Hematopoietic multipotent progenitor cell treated with erythropoietin and hydrocortisone succinate and interleukin-3 and kit ligand, for 15 days (in vitro differentiated cells): ENCODE measurements around the gene ZMYND10.
"Not testable (repeated sequence)": the region's sequence is repeated elsewhere in the genome, so short reads cannot be mapped to it uniquely, and the experiment has no call there.

Source experiments
- DNase-seq: peaks from one replicate; pipeline ENCODE4 v3.0.0-alpha.2; 2015; ENCODE audit warnings: low spot score

ZMYND10 gene

DNA sequence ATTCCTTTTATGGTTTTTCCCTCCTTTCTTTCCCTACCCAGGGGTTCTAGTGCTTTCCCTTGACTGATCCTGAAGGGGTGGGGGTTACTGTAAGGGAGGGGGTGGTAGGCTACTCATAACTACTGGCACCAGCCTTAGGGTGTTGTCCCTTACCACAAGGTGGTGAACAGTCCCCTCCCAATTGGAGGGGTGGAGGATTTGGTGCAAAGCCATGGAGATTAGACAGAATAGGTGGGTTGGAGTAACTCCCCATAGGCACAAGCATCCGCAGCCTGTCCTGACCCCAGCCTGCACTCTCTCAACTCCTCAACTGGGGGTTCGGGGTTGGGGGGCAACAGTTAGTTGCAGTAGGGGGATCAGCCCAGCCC, 20.4 kb downstream of the ZMYND10 start:
- DNase-seq = peak; percentile 40

GRCh38 chr3:50324351-50325112, 21.0 kb downstream of the ZMYND10 start:
- DNase-seq = peak; percentile 71

DNA sequence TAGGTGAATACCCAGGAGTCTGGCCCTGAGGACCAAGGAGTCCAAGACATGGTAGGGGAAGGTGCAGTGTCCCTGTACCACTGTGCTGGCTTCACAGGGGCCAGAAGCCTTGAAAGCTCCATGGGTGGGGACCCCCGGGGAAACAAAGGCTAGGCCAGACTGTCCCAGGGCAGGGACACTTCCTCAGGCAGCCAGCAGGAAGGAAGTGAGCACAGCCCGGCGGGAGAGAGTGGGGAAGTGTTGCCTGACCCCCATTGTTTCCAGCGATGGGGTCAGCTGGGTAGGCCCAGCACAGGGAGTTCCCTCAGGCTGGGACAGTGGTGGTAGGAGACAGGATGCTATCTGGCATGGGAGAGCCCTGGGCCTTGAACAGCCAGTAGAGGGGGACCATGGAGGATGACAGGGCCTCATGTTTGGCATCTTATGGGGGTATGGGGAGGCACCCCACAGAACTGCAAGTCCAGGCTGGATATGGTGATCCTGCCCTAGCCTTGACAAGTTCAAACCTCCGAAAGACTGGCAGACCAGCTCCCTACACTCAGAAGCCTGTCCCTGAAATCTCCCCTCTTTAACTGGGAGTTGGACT, 21.8 kb downstream of the ZMYND10 start:
- DNase-seq = no peak

DNA sequence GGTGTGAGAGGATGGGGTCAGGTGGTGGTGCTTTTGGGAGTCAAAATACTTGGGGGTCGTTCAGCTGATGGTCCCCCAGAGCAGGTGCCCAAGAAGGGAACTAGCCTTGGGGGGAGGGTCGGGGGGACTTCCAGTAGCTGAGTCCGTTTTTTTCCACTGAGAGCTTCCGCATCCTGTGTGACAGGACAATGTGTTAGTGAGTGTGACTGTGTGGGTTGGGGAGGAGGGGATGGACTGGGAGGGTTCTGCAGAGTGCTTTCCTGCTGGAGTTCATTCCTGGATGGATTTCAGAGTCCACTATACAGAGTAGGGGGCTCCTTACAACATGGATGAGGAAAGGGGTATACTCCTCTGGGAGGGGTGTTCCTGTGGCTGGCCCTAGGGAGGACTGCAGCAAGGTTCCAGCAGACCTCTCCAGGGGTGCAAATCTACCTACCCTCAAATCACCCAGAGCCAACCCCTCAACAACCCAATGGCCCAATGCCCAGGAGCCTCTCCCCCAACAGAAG, 22.4 kb downstream of the ZMYND10 start:
- no peak for DNase-seq

DNA sequence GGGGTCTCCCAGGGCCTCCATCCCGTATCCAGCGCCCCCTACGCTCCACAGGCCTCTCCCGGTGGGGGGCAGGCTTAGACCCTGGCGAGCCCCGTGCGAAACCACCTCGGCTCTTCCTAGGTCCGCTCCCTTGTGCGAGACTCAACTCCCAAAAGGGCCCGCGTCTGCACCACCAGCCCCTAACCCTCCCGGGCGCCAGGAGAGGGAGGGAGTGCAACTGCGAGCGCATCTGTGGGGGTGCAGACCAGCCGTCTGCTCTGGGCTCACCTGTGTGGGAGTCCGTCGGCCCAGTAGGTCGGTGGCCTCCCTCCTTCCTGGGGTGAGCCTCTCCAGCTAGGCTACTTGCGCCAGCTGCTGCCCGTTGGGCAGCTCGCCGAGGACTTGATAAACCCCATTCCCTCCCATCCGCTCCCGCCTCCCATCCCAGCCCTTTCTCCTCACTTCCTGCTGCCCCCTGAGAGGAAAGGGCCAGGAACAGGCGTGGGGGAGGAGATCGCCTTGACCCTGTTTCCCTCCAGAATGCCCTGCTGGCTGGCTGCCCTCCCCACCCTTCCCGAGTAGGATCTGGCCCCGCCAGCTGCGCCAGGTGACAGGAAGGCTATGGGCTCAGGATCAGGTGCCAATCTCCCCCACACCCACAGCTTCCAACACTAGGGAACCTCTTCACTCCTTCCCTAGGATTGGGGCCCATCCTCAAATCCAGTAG, 23.0 kb downstream of the ZMYND10 start, which contains the start of gene HYAL2:
TSS of gene HYAL2 (minus strand) at position 360 of the 706 bp plus-strand sequence. CDS start 2,256 bp downstream, outside the sequence.
- DNase-seq = no peak

- DNase-seq = no peak
Observed at GRCh38 chr3:50322115-50322385, 23.5 kb downstream of the ZMYND10 start.

- DNase-seq = peak; percentile 87
Observed at GRCh38 chr3:50321336-50322114, 24.0 kb downstream of the ZMYND10 start.

DNA sequence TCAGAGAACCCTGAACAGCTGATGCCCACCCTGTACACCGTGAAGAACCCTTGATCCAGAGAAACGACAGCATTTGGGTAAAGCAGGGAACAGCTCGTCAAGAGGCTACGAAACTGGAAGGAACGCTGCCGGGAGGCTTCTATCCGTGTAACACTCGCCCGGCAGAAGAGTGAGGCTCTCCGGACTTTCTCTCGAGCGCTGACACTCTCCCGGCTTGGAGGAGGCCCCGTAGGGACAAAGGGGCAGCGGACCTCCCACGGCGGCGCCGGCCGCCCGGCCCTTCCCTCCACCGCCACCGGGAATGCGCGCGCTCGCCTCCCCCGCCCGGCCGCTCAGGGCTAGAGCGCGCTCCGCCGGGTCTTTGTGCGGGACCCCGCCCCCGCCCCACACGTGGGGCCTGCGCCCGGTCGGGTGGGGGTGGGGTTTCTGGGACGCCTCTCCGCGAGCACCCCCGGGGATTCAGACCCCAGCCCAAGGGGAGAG, 24.6 kb downstream of the ZMYND10 start:
- no peak for DNase-seq

- no peak for DNase-seq
Observed at GRCh38 chr3:50319894-50320625, 25.5 kb downstream of the ZMYND10 start.

GRCh38 chr3:50319181-50319893, 26.2 kb downstream of the ZMYND10 start:
- no peak for DNase-seq

DNA sequence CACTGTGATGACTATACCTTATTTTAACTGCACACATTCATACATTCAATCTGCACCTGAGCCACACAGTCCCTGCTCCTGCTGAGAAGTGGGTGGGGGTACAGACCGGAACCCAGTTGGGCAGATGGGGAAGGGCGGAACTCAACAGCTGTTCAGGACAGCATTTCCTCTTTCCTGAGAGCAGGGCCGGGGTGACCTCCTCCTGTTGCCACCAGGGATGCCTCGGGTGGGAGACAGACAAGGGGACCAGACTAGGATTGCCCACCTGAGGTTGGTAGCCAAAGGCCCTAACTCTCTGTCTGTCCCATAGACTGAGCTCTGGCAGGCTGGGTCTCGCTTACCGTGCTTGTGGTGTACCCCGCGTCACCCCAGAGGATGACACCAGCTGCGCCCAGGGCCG, 26.9 kb downstream of the ZMYND10 start:
- DNase-seq = no peak

- no peak for DNase-seq
Observed at GRCh38 chr3:50318163-50318562, 27.4 kb downstream of the ZMYND10 start.

GRCh38 chr3:50317300-50317699, 28.2 kb downstream of the ZMYND10 start:
- no peak for DNase-seq

GRCh38 chr3:50316657-50317242, 28.8 kb downstream of the ZMYND10 start:
- DNase-seq = no peak

DNA sequence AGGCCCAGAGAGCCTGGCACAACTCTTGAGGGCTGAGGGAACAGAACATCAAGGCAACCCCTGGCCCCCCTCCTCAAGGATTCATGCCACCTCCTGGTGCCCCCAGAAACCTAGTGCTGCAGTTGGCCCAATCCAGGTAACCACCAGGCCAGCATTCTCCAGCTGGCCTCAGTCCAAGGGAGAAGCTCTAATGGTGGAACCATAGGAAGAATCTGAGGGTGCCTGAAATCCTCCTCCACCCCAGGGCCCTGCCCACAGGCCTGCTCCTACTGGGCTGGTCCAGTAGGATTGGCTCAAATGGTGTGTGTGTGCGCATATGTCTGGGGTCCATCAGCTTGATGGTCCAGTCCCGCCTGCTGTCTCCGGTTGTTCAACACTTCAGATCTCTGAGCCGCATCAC, 30.7 kb downstream of the ZMYND10 start:
- no peak for DNase-seq

GRCh38 chr3:50314342-50314741, 31.2 kb downstream of the ZMYND10 start:
- DNase-seq = no peak

- not testable (repeated sequence) for DNase-seq
Observed at GRCh38 chr3:50312041-50312440, 33.5 kb downstream of the ZMYND10 start.

DNA sequence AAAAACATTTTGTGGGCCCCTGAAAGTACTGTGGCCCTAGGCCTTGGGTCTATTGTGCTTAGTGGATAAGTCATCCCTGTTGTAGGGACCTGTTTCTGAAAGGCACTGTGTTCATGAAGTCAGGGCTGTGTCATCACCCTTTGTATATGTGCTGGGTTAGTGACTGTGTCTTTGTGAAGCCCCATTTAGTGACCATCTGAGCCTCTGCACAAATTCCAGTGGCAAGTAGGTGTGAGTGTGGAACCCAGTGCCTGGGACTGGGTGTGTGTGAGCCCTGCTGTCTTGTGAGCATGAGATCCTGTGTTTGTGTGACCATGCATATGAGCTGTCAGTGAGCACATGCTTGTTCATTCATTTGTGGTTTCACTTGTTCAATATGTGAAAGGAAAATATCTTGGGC, 40.9 kb downstream of the ZMYND10 start:
- no peak for DNase-seq

DNA sequence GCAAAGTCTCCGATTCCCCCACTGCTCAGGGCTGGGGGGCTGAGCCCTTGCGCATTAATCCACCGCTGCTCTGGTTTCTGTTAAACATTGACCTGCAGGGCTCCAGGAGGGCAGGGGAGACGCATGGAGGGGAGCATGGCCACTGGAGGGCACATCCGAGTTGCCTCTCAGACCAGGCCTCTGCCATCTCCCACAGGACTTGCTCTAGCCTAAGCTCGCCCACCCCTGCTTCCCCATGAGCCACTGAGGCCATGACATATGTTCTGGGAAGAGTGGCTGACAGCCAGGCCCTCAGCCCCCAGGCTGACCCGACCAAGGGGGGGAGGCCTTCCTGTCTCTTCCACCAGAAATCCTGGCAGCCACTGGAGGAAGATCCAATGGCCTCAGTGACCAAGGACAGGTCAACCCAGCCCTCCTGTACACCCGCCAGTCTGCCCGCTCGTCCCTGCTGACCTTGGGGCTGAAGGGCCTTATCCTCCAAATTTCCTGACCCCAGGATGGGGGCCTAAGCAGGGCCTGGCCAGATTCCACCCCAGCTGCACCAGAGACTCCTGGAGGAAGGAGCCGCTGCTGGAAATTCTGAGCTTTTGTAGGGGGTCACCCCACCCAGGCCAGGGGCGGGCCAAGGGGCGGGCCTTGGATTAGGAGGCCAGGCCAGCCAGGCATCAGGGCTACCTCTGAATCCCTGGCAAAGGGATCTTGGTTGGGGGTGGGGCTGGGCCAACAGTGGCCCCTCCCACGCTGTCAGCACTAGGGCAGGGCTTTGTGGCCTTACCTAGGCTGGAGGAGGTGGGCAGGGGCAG, 42.3 kb downstream of the ZMYND10 start, which contains the start of gene HYAL1:
TSS of gene HYAL1 (minus strand) at position 562 of the 803 bp plus-strand sequence. CDS start 618 bp downstream, outside the sequence.
- DNase-seq = no peak
